ENCODE measurements around the gene COMMD8.

GRCh38 chr4:47410271-47410670, 53.2 kb downstream of the COMMD8 start:
- TF ChIP-seq MXI1 (IDR thresholded peaks at IDR 0.05; ENCODE audit: low read depth, low read length) (no peak), NR2C1 (IDR thresholded peaks at IDR 0.05) (no peak)
